ENCODE results near the gene NUTM2F.

NUTM2F gene

GRCh38 chr9:94287877-94288513 is 40.4 kb downstream of the NUTM2F start:
- TF ChIP-seq CTCF (IDR thresholded peaks at IDR 0.05) = no peak

- TF ChIP-seq CTCF (IDR thresholded peaks at IDR 0.05) = no peak
Observed at GRCh38 chr9:94286116-94286515, 42.3 kb downstream of the NUTM2F start.

- TF ChIP-seq CTCF (IDR thresholded peaks at IDR 0.05) = no peak
Observed at GRCh38 chr9:94281101-94281500, 47.3 kb downstream of the NUTM2F start.

GRCh38 chr9:94280409-94280989 is 47.9 kb downstream of the NUTM2F start:
- TF ChIP-seq CTCF (IDR thresholded peaks at IDR 0.05) = no peak

GRCh38 chr9:94277885-94278536 is 50.4 kb downstream of the NUTM2F start:
- no peak for TF ChIP-seq CTCF (IDR thresholded peaks at IDR 0.05)

GRCh38 chr9:94270009-94270408 is 58.4 kb downstream of the NUTM2F start:
- TF ChIP-seq CTCF (IDR thresholded peaks at IDR 0.05) = no peak

GRCh38 chr9:94269264-94269663 is 59.2 kb downstream of the NUTM2F start:
- no peak for TF ChIP-seq CTCF (IDR thresholded peaks at IDR 0.05)
